H9 (cell line): ENCODE measurements around the gene AP3B2. TPM values are rescaled to one million over a fixed set of nuclear protein-coding genes. Genes with fewer than 3 reads are reported as not detected.

Experiments
- DNase-seq: peaks from one replicate; pipeline ENCODE4 v3.0.0-alpha.2; 2017
- H2AFZ ChIP-seq: one replicate; pipeline ENCODE4 v1.6.1; 2013; ENCODE audit warnings: mild to moderate bottlenecking, low read length, control low read depth, moderate library complexity
- H2AK5ac ChIP-seq: 2 replicates; pipeline ENCODE4 v1.6.1; 2013; ENCODE audit warnings: low read length, control low read depth, mixed read lengths; ENCODE audit not compliant: insufficient read length
- H2BK120ac ChIP-seq: one replicate; pipeline ENCODE4 v1.6.1; 2013; ENCODE audit warnings: low read depth, mild to moderate bottlenecking, low read length, control low read depth, inconsistent platforms; ENCODE audit not compliant: poor library complexity, severe bottlenecking
- H2BK12ac ChIP-seq: 2 replicates; pipeline ENCODE4 v1.6.1; 2013; ENCODE audit warnings: low read length, control low read depth, mixed read lengths, low read depth; ENCODE audit not compliant: insufficient read length
- H2BK15ac ChIP-seq: 2 replicates; pipeline ENCODE4 v1.6.1; 2013; ENCODE audit warnings: low read depth, low read length, control low read depth
- H2BK20ac ChIP-seq: one replicate; pipeline ENCODE4 v1.6.1; 2013; ENCODE audit warnings: low read depth, mild to moderate bottlenecking, low read length, control low read depth, inconsistent platforms; ENCODE audit not compliant: poor library complexity, severe bottlenecking
- H2BK5ac ChIP-seq: 2 replicates; pipeline ENCODE4 v1.6.1; 2013; ENCODE audit warnings: low read length, control low read depth, mixed read lengths; ENCODE audit not compliant: insufficient read length
- H3K14ac ChIP-seq: 2 replicates; pipeline ENCODE4 v1.6.1; 2013; ENCODE audit warnings: low read length, control low read depth; ENCODE audit not compliant: insufficient read depth
- H3K18ac ChIP-seq: 2 replicates; pipeline ENCODE4 v1.6.1; 2013; ENCODE audit warnings: low read depth, mild to moderate bottlenecking, mixed read lengths, low read length, control low read depth; ENCODE audit not compliant: insufficient read length
- H3K23ac ChIP-seq: 2 replicates; pipeline ENCODE4 v1.6.1; 2013; ENCODE audit warnings: low read length, control low read depth, mixed read lengths, low read depth; ENCODE audit not compliant: insufficient read length
- H3K23me2 ChIP-seq: 2 replicates; pipeline ENCODE4 v1.6.1; 2013; ENCODE audit warnings: low read depth, mild to moderate bottlenecking, mixed read lengths, low read length, control low read depth; ENCODE audit not compliant: insufficient read length, poor library complexity, severe bottlenecking
- H3K27ac ChIP-seq: 2 replicates; pipeline ENCODE4 v1.5.1; 2013; ENCODE audit warnings: low read length, control low read depth, mixed read lengths, low read depth; ENCODE audit not compliant: insufficient read length
- H3K27me3 ChIP-seq: 2 replicates; pipeline ENCODE4 v1.6.1; 2013; ENCODE audit warnings: low read length, control low read depth, inconsistent platforms; ENCODE audit not compliant: insufficient read depth
- H3K4ac ChIP-seq: 2 replicates; pipeline ENCODE4 v1.6.1; 2013; ENCODE audit warnings: low read depth, mild to moderate bottlenecking, control low read depth, inconsistent platforms, low read length, moderate library complexity
- H3K4me1 ChIP-seq: 2 replicates; pipeline ENCODE4 v1.6.1; 2013; ENCODE audit warnings: low read length, control low read depth, inconsistent platforms; ENCODE audit not compliant: insufficient read depth
- H3K4me2 ChIP-seq: 2 replicates; pipeline ENCODE4 v1.6.1; 2013; ENCODE audit warnings: low read length, control low read depth, mixed read lengths; ENCODE audit not compliant: insufficient read length, insufficient read depth
- H3K56ac ChIP-seq: 2 replicates; pipeline ENCODE4 v1.6.1; 2013; ENCODE audit warnings: low read depth, mild to moderate bottlenecking, mixed read lengths, low read length, control low read depth; ENCODE audit not compliant: insufficient read length
- H3K79me1 ChIP-seq: 2 replicates; pipeline ENCODE4 v1.6.1; 2013; ENCODE audit warnings: low read depth, mild to moderate bottlenecking, moderate library complexity, low read length, control low read depth, inconsistent platforms; ENCODE audit not compliant: insufficient read depth, poor library complexity, severe bottlenecking
- H3K79me2 ChIP-seq: 2 replicates; pipeline ENCODE4 v1.6.1; 2013; ENCODE audit warnings: low read length, control low read depth, inconsistent platforms; ENCODE audit not compliant: insufficient read depth
- H3K9ac ChIP-seq: 2 replicates; pipeline ENCODE4 v1.6.1; 2013; ENCODE audit warnings: low read length, control low read depth, mixed read lengths; ENCODE audit not compliant: insufficient read length; ENCODE audit errors: extremely low read depth
- H3K9me3 ChIP-seq: one replicate; pipeline ENCODE4 v1.6.1; 2013; ENCODE audit warnings: low read depth, low read length, inconsistent platforms; ENCODE audit not compliant: control insufficient read depth
- H3T11ph ChIP-seq: one replicate; pipeline ENCODE4 v1.6.1; 2013; ENCODE audit warnings: mild to moderate bottlenecking, low read length, control low read depth, inconsistent platforms
- H4K20me1 ChIP-seq: one replicate; pipeline ENCODE4 v1.6.1; 2013; ENCODE audit not compliant: control insufficient read depth, insufficient read length, insufficient read depth
- H4K5ac ChIP-seq: 2 replicates; pipeline ENCODE4 v1.6.1; 2013; ENCODE audit warnings: low read depth, mild to moderate bottlenecking, mixed read lengths, low read length, control low read depth; ENCODE audit not compliant: insufficient read length
- H4K8ac ChIP-seq: replicated peaks from 2 replicates; pipeline ENCODE4 v1.6.1; 2013; ENCODE audit warnings: low read length, control low read depth, mixed read lengths, low read depth; ENCODE audit not compliant: insufficient read length
- H4K91ac ChIP-seq: 2 replicates; pipeline ENCODE4 v1.6.1; 2013; ENCODE audit warnings: low read depth, mild to moderate bottlenecking, moderate library complexity, mixed read lengths, low read length, control low read depth; ENCODE audit not compliant: insufficient read length
- H3K27ac Mint-ChIP-seq, 3 experiments: 2 replicates in 2 of 3; 3 replicates in 1 of 3; pipeline ENCODE4 v1.8.0; 2020 to 2021; ENCODE audit warnings: mixed read lengths in 3 of 3, mild to moderate bottlenecking in 1 of 3, moderate library complexity in 1 of 3
- H3K27me3 Mint-ChIP-seq: 2 replicates; pipeline ENCODE4 v1.8.0; 2021; ENCODE audit warnings: low read depth, mild to moderate bottlenecking, moderate library complexity, mixed read lengths
- H3K36me3 Mint-ChIP-seq, 3 experiments: 2 replicates in 2 of 3; 3 replicates in 1 of 3; pipeline ENCODE4 v1.8.0; 2020 to 2021; ENCODE audit warnings: low read depth in 3 of 3, mixed read lengths in 3 of 3; ENCODE audit not compliant: insufficient read depth in 1 of 3
- H3K4me1 Mint-ChIP-seq, 2 experiments: 2 replicates each; pipeline ENCODE4 v1.8.0; 2020; ENCODE audit warnings: mixed read lengths in 2 of 2
- H3K4me3 Mint-ChIP-seq, 2 experiments: 2 replicates in 1 of 2; 3 replicates in 1 of 2; pipeline ENCODE4 v1.8.0; 2020 to 2021; ENCODE audit warnings: mild to moderate bottlenecking in 2 of 2, mixed read lengths in 2 of 2, moderate library complexity in 1 of 2
- H3K9me3 Mint-ChIP-seq, 2 experiments: 2 replicates in 1 of 2; 3 replicates in 1 of 2; pipeline ENCODE4 v1.8.0; 2020; ENCODE audit warnings: mild to moderate bottlenecking in 2 of 2, mixed read lengths in 2 of 2, moderate library complexity in 1 of 2
- CTCF ChIP-seq: fragments of 200-600 bp; sonication (generic); conservative IDR thresholded peaks from 3 replicates; pipeline ENCODE4 v1.8.0; 2021; ENCODE audit warnings: antibody characterized with exemption, mild to moderate bottlenecking
- WGBS: extraction: QIAGEN DNeasy Blood & Tissue Kit; methylation state at CpG from one replicate; pipeline ENCODE4 v1.1.7; 2013; ENCODE audit warnings: missing lambda C conversion rate, low lambda C conversion rate, mixed read lengths; ENCODE audit not compliant: insufficient read length; ENCODE audit errors: extremely low coverage; 5-methylcytosine and 5-hydroxymethylcytosine counted together
- total RNA-seq: library from RNA; stranded (reverse); gene quantifications from 2 replicates; pipeline ENCODE4 v1.2.1, GENCODE V29; 2021

The AP3B2 gene
- total RNA-seq, 1 experiment from 2014 or later: 10.6 TPM

- no peaks in the 10 kb centered on the region for H3K9me3 Mint-ChIP-seq
- no peaks in the 10 kb centered on the region for H3K27me3 Mint-ChIP-seq
- Histone ChIP-seq H3K23ac (no peak overlapping the region), H3K9ac (peak overlapping the region; percentile 74), H3K79me2 (peaks cover 10% of the 10 kb centered on the region; the same call in 1 of the 2 replicates), H2BK20ac (no peak overlapping the region), H3K79me1 (peaks cover 4% of the 10 kb centered on the region), H2BK12ac (no peak overlapping the region), H2AFZ (no peak overlapping the region), H3K56ac (no peak overlapping the region), H3K14ac (no peak overlapping the region), H2BK15ac (no peak overlapping the region), H2BK120ac (no peak overlapping the region), H3K4me1 (0 out of 2 replicates have a peak, but pooled peaks cover 5% of the 10 kb centered on the region), H2BK5ac (no peak overlapping the region), H4K8ac (no peak overlapping the region), H3K18ac (no peak overlapping the region), H3K9me3 (no peaks in the 10 kb centered on the region), H3K27ac (no peak overlapping the region), H3K4ac (no peak overlapping the region), H4K91ac (no peak overlapping the region), H2AK5ac (no peak overlapping the region), H3K23me2 (peaks cover 13% of the 10 kb centered on the region), H3T11ph (no peak overlapping the region), H3K4me2 (peak overlapping the region; percentile 73), H4K20me1 (no peaks in the 10 kb centered on the region), H3K27me3 (no peaks in the 10 kb centered on the region), H4K5ac (no peak overlapping the region)
- H3K4me3 Mint-ChIP-seq: peak overlapping the region; percentile 90 to 99
- peaks cover 2 to 24% (median 24%) of the 10 kb centered on the region in 3 experiments; a peak in 5 of 7 replicates for H3K36me3 Mint-ChIP-seq
- DNase-seq: peak; percentile 94
- H3K4me1 Mint-ChIP-seq: peaks cover 11 to 12% of the 10 kb centered on the region in 2 experiments
- peak overlapping the region; percentile 78 to 94 (median 92); a peak in 6 of 7 replicates for H3K27ac Mint-ChIP-seq
- no CpG with 5 or more reads among the region's 47 CpGs for WGBS
- no peak for TF ChIP-seq CTCF
Measured at GRCh38 chr15:82749951-82750830, 40.5 kb upstream of the AP3B2 start.
